Measurements from ENCODE around the gene PIN4.
"Not testable (repeated sequence)": the region's sequence is repeated elsewhere in the genome, so short reads cannot be mapped to it uniquely, and the experiment has no call there.

PIN4 gene

GRCh38 chrX:72201836-72202536, 20.4 kb downstream of the PIN4 start:
- peak; percentile 43 for DNase-seq (ENCODE audit: low read depth, low spot score)

- no peak for DNase-seq (ENCODE audit: low read depth, low spot score)
Measured at GRCh38 chrX:72202792-72203401, 21.3 kb downstream of the PIN4 start.

- DNase-seq (ENCODE audit: low read depth, low spot score): no peak
Measured at GRCh38 chrX:72203421-72203820, 21.9 kb downstream of the PIN4 start.

GRCh38 chrX:72205706-72206105, 24.1 kb downstream of the PIN4 start:
- DNase-seq (ENCODE audit: low read depth, low spot score): no peak

DNA sequence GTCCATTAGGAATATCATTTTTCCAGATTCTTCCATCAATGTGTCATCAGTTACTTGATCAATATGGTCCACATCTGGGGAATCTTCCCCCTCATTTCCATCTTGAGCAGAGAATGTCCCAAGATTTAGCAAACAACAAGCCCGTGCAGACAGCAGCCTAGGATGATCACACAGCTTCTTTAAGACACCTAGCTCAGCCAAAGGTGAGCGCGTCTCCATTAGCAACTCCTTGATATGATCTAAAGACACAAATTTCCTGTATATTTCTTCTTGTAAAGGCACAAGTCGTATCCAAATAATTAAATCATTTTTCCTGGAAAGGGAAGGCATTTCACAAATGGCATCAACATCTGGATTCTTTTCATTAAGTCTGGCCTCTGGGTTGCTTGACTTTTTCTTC, 25.8 kb downstream of the PIN4 start:
- DNase-seq (ENCODE audit: low read depth, low spot score): no peak

GRCh38 chrX:72208126-72208800, 26.7 kb downstream of the PIN4 start:
- no peak for DNase-seq (ENCODE audit: low read depth, low spot score)

DNA sequence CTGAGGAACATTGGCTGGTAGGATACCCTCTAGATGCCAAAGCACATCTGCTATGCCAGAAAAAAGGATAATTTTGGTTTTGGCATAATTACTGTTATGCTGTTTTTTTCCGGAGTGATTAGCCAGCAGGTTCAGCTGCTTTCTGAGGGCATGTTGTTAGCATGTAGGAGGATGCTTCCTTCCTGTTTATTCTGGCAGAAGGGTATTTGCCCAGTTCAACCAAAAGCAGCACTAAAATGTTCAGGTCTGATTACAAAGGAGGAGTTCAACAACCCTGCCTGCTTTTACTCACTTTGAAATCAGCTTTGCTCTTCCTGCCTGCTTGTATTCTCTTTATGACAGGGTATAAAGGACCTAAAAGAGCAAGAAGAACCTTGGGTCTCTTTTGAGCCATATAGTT, 35.4 kb downstream of the PIN4 start:
- DNase-seq (ENCODE audit: low read depth, low spot score): no peak

GRCh38 chrX:72220375-72220774, 38.8 kb downstream of the PIN4 start:
- not testable (repeated sequence) for DNase-seq (ENCODE audit: low read depth, low spot score)

- no peak for DNase-seq (ENCODE audit: low read depth, low spot score)
Measured at GRCh38 chrX:72230290-72230689, 48.7 kb downstream of the PIN4 start.

DNA sequence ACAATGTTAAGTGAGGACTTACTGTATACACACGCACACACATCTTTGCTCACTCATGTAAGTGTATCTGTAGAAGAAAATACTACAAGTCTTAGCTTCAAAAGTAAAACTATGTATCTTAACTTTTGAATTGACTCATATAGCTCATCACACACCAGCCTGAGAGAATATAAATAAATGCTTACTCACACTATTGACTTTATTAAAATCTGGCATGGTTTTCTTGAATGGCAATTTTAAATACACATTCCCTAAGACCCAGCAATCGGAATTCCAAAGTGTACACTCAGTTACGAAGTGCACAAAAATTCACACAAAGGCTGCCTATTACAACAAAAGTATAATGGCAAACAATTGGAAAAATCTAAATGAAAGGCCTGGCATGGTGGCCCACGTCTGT, 55.3 kb downstream of the PIN4 start:
- DNase-seq (ENCODE audit: low read depth, low spot score): no peak

DNA sequence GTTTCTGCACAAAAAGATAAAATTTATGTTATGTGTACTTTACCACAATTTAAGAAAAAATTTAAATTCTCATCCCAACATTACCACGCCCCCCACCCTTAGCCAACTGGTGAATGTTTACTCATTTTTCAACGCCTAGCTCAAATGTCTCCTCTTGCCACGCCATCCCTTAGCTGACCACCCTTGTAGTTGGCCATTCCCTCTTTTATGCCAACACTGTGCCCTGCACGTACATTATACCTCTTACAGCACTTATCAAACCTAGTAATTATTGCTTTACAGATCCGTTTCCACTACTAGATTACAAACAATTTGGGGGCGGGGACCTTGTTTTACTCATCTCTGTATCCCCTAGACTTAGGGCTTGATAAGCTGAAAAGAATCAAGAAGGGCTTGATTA, 56.6 kb downstream of the PIN4 start:
- no peak for DNase-seq (ENCODE audit: low read depth, low spot score)

- peak; percentile 68 for DNase-seq (ENCODE audit: low read depth, low spot score)
Measured at GRCh38 chrX:72238721-72239475, 57.3 kb downstream of the PIN4 start, which contains the start of gene ERCC6L. TSS of gene ERCC6L (minus strand) at chrX:72239027. CDS start at chrX:72238911, 116 bp downstream.

DNA sequence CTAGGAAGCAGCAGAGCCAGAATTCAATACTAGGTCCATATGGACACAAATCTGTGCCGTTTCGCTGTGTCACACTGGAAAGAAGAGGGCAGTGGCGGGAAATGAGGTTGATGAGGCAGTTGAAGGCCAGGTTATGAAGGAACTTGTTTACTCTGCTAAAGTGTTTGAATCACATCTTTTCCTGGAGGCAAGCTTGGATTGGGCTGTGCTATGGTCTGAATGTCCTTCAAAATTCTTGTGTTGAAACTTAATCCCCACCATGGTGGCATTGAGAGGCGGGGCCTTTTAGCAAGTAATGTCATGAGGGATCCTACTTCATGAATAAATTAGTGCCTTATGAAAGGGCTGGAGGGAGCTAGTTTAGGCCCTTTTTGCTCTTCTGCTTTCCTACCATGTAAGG, 59.4 kb downstream of the PIN4 start:
- DNase-seq (ENCODE audit: low read depth, low spot score): no peak

DNA sequence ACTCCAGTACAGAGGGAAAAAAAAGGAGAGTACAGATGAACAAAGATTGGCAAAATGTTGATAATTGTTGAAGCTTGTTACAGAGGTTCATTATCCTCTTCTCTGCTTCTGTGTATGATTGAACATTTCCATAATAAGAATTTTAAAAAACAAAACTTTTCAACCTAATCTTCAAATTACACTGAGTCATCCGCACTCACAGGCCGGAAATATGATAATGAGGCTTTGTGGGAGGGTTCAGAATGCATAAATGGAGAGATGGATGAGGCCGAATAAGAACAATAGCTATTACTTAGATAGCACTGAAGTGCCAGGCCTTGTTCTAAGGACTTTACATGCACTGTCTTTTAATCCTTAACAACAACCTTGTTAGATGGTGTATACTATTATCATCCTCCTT, 61.9 kb downstream of the PIN4 start:
- DNase-seq (ENCODE audit: low read depth, low spot score): no peak

- DNase-seq (ENCODE audit: low read depth, low spot score): no peak
Measured at GRCh38 chrX:72245461-72246089, 64.0 kb downstream of the PIN4 start.

DNA sequence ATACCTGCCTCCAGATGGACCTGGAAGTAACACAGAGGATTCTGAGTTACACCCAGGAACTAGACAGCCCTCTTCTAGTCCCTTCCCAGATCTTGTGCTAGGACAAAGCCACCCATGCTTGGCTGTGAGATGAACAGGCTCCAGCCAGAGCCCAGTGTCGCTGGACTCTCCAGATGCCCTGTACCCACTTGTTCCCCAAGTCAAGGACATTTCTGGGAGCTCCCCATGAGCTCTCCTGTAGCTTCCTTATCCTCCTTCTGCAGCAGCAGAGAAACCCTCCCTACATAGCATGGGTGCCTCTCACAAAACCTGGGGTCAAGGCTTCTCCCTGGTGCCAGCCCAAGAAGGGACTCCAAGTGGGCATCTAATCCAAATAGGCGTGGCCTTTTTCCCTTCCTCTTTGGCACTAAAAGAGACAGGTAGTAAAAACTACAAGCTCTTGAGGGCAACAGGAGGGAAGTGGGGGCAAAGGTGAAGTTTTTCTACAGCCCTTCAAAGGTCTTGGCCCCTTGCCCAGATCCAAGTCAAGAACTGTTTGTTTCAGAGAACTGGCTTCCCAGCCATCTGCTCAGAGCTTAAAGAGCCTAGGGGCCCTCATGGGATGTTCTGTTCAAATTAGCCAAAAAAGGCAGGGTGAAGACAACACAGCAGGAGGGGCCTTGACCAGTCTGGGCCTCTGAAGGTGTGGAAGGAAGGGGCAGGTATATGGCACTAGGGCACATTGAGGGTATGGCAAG, 65.8 kb downstream of the PIN4 start:
- no peak for DNase-seq (ENCODE audit: low read depth, low spot score)
